ENCODE measurements around the gene CDK6. TPM values are rescaled to one million over a fixed set of nuclear protein-coding genes. Genes with fewer than 3 reads are reported as not detected.
"Not testable (repeated sequence)": the region's sequence is repeated elsewhere in the genome, so short reads cannot be mapped to it uniquely, and the experiment has no call there.

Gene CDK6
- polyA plus RNA-seq, 1 donor (not counting 4 experiments of a cell fraction or from before 2014, with no cell fraction given), result 53.5 TPM

- Histone ChIP-seq H3K9me1 (ENCODE audit: control insufficient read depth, extremely low read depth, insufficient read depth, low read length) (no peaks in the 10 kb centered on the region), H4K20me1 (ENCODE audit: control insufficient read depth, extremely low read depth, insufficient read depth, low read length) (no peaks in the 10 kb centered on the region), H3K4me3 (ENCODE audit: control insufficient read depth in 2 of 3, extremely low read depth in 1 of 3, insufficient read depth in 2 of 3, low read depth in 1 of 3, low read length in 3 of 3) (no peak overlapping the region), H3K9me3 (ENCODE audit: control insufficient read depth, low read depth, low read length) (no peaks in the 10 kb centered on the region), H3K9ac (ENCODE audit: control insufficient read depth, extremely low read depth, insufficient read depth, low read length) (no peak overlapping the region), H3K27ac (ENCODE audit: control insufficient read depth, insufficient read depth, low read length) (no peak overlapping the region), H3K79me2 (ENCODE audit: control insufficient read depth, insufficient read depth, low read length) (no peaks in the 10 kb centered on the region), H3K4me1 (ENCODE audit: control insufficient read depth, extremely low read depth, insufficient read depth, low read length) (peaks cover 9% of the 10 kb centered on the region), H3K36me3 (ENCODE audit: control insufficient read depth in 2 of 2, extremely low read depth in 1 of 2, insufficient read depth in 2 of 2, low read length in 2 of 2) (peaks cover 3 to 7% of the 10 kb centered on the region in 2 experiments), H3K27me3 (ENCODE audit: control insufficient read depth, extremely low read depth, insufficient read depth, low read length) (no peaks in the 10 kb centered on the region), H3K4me2 (ENCODE audit: control insufficient read depth, extremely low read depth, insufficient read depth, low read depth, low read length) (no peak overlapping the region), H2AFZ (ENCODE audit: control insufficient read depth, low read length) (no peak overlapping the region)
- dilution Hi-C loops (cut with MboI; ENCODE audit: extremely low pct_ligation_motif_present, low sequenced_read_pairs), result no loop called here
- DNase-seq (ENCODE audit: low read depth, low spot score) (no peak), FAIRE-seq (no peak)
- no peak for TF ChIP-seq CTCF (optimal IDR thresholded peaks at IDR 0.05 in 1 of 3, IDR thresholded peaks at IDR 0.05 in 1 of 3, conservative IDR thresholded peaks at IDR 0.05 in 1 of 3; ENCODE audit: extremely low read depth in 1 of 3, insufficient read depth in 2 of 3, low read length in 3 of 3)
- TF ChIP-seq EZH2 (IDR thresholded peaks at IDR 0.05; ENCODE audit: low read length), result no peak
These were observed 229.4 kb downstream of the CDK6 start for GRCh38 chr7:92606985-92607384.

GRCh38 chr7:92604517-92604916 lies 231.9 kb downstream of the CDK6 start:
- H3K9me1 ChIP-seq (ENCODE audit: control insufficient read depth, extremely low read depth, insufficient read depth, low read length); dilution Hi-C loops (cut with MboI; ENCODE audit: extremely low pct_ligation_motif_present, low sequenced_read_pairs); H3K79me2 ChIP-seq (ENCODE audit: control insufficient read depth, insufficient read depth, low read length); H3K4me1 ChIP-seq (ENCODE audit: control insufficient read depth, extremely low read depth, insufficient read depth, low read length); H3K9me3 ChIP-seq (ENCODE audit: control insufficient read depth, low read depth, low read length); DNase-seq (ENCODE audit: low read depth, low spot score); H4K20me1 ChIP-seq (ENCODE audit: control insufficient read depth, extremely low read depth, insufficient read depth, low read length); H3K36me3 ChIP-seq (ENCODE audit: control insufficient read depth in 2 of 2, extremely low read depth in 1 of 2, insufficient read depth in 2 of 2, low read length in 2 of 2); FAIRE-seq; H3K27me3 ChIP-seq (ENCODE audit: control insufficient read depth, extremely low read depth, insufficient read depth, low read length); H3K9ac ChIP-seq (ENCODE audit: control insufficient read depth, extremely low read depth, insufficient read depth, low read length); H3K4me2 ChIP-seq (ENCODE audit: control insufficient read depth, extremely low read depth, insufficient read depth, low read depth, low read length); H3K4me3 ChIP-seq (ENCODE audit: control insufficient read depth in 2 of 3, extremely low read depth in 1 of 3, insufficient read depth in 2 of 3, low read depth in 1 of 3, low read length in 3 of 3); H2AFZ ChIP-seq (ENCODE audit: control insufficient read depth, low read length); H3K27ac ChIP-seq (ENCODE audit: control insufficient read depth, insufficient read depth, low read length): not testable (repeated sequence)

- no peak overlapping the region for H3K4me3 ChIP-seq (ENCODE audit: control insufficient read depth in 2 of 3, extremely low read depth in 1 of 3, insufficient read depth in 2 of 3, low read depth in 1 of 3, low read length in 3 of 3)
- H3K27ac ChIP-seq (ENCODE audit: control insufficient read depth, insufficient read depth, low read length), result no peak overlapping the region
- H3K36me3 ChIP-seq (ENCODE audit: control insufficient read depth in 2 of 2, extremely low read depth in 1 of 2, insufficient read depth in 2 of 2, low read length in 2 of 2), result peaks cover 3 to 5% of the 10 kb centered on the region in 2 experiments
- no peaks in the 10 kb centered on the region for H3K79me2 ChIP-seq (ENCODE audit: control insufficient read depth, insufficient read depth, low read length)
- TF ChIP-seq EZH2 (IDR thresholded peaks at IDR 0.05; ENCODE audit: low read length) (no peak), CTCF (optimal IDR thresholded peaks at IDR 0.05 in 1 of 3, IDR thresholded peaks at IDR 0.05 in 1 of 3, conservative IDR thresholded peaks at IDR 0.05 in 1 of 3; ENCODE audit: extremely low read depth in 1 of 3, insufficient read depth in 2 of 3, low read length in 3 of 3) (no peak)
- no peak overlapping the region for H3K9ac ChIP-seq (ENCODE audit: control insufficient read depth, extremely low read depth, insufficient read depth, low read length)
- dilution Hi-C loops (cut with MboI; ENCODE audit: extremely low pct_ligation_motif_present, low sequenced_read_pairs), result no loop called here
- no peak overlapping the region for H3K4me2 ChIP-seq (ENCODE audit: control insufficient read depth, extremely low read depth, insufficient read depth, low read depth, low read length)
- FAIRE-seq, result no peak
- no peaks in the 10 kb centered on the region for H3K4me1 ChIP-seq (ENCODE audit: control insufficient read depth, extremely low read depth, insufficient read depth, low read length)
- no peak overlapping the region for H2AFZ ChIP-seq (ENCODE audit: control insufficient read depth, low read length)
- no peak for DNase-seq (ENCODE audit: low read depth, low spot score)
- no peaks in the 10 kb centered on the region for H3K9me1 ChIP-seq (ENCODE audit: control insufficient read depth, extremely low read depth, insufficient read depth, low read length)
- no peaks in the 10 kb centered on the region for H4K20me1 ChIP-seq (ENCODE audit: control insufficient read depth, extremely low read depth, insufficient read depth, low read length)
- H3K27me3 ChIP-seq (ENCODE audit: control insufficient read depth, extremely low read depth, insufficient read depth, low read length), result no peaks in the 10 kb centered on the region
- no peaks in the 10 kb centered on the region for H3K9me3 ChIP-seq (ENCODE audit: control insufficient read depth, low read depth, low read length)
These were observed 233.3 kb downstream of the CDK6 start for GRCh38 chr7:92603089-92603445.

Data from keratinocyte (primary cell).